ENCODE data around the gene HTR1B.

The HTR1B gene
- 0 to 0.08 (median 0) reads per million in 18 experiments for total RNA-seq

DNA sequence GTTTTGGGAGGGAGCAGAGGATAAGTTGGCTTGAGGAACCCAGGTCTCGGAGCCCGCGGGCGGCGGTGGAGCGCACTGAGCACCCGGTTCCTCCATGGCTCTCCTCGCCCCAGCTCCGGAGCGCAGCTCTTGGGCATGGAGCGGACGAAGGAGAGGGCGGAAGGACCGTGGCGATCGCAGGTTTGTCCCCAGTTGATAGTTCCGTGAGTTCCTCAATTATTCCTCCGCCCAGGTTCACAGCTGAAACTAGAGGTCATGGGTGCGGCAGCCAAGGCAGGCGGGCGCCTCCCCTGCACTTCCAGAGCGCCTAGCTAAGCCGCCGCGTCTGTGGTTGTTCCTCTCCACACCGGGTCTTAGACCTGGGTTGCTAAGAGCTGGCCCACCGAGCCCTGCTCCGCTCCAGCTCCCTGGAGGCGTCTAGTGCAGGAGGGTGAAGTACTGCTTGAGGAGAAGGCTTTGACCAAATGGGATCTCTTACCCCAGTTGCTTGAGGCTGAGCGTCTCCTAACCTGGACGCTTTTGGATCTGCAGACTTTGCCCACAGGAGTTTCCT is at the start of gene HTR1B:
Gene HTR1B, minus strand, starts transcription at position 184 of the 553 bp plus-strand sequence. Its CDS starts 88 bp downstream, at position 96.
- no peak for DNase-seq

GRCh38 chr6:77512554-77512953 is 49.3 kb upstream of the HTR1B start:
- no peak for DNase-seq

DNA sequence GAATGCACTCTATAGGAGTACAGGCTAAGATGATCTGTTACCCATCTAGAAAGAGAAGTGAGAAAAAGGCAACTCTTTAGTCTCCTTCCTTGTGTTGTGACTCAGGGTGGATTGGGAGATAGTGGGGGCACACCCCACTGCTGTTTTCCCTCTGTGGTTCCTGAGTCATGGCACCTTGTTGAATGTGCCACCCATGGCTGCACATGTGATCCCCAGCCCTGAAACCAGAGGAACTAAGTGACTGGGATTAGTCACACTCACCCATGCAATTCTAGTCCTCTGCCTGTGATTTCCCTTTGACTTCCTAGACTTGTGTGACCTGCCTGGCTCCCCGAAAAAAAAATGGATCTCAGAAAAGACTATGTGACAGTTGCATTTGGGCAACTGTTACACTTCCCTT is 48.6 kb upstream of the HTR1B start:
- DNase-seq = no peak

DNA sequence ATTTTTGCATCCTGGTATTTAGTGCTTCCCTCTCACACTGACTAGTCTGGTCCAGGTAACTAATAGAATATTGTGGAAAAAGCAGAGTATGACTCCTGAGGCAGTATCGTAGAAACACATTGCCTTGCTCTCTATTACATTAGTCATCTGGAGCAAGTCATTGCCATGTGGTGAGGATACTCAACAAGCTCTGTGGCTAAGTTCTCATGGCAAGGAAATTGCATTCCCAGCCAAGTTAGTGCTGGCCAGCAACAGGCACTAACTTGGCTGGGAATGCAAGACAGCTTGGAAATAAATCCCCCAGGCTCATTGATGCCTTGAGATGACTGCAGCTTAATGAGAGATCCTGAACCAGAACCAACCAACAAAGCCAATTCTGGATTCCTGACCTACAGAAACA is 39.7 kb upstream of the HTR1B start:
- no peak for DNase-seq

DNA sequence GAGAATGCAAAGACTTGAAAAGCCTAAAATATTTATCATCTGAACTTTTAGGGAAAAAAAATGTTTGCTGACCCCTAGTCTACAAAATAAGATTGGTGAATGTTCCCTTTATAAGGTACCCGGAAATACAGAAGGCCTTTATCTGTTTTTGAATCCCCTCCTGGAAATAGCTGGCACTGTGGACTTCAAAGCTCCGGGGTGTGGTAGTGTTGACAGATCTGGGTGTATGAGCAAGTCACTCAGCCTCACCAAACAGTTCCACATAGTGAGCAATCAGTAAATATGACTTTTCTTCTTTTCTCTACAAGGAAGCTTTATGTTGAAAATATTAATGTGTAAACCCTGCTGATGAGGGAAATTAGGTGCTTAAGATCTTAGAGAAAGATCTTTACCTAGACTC is 29.2 kb upstream of the HTR1B start:
- DNase-seq = no peak

DNA sequence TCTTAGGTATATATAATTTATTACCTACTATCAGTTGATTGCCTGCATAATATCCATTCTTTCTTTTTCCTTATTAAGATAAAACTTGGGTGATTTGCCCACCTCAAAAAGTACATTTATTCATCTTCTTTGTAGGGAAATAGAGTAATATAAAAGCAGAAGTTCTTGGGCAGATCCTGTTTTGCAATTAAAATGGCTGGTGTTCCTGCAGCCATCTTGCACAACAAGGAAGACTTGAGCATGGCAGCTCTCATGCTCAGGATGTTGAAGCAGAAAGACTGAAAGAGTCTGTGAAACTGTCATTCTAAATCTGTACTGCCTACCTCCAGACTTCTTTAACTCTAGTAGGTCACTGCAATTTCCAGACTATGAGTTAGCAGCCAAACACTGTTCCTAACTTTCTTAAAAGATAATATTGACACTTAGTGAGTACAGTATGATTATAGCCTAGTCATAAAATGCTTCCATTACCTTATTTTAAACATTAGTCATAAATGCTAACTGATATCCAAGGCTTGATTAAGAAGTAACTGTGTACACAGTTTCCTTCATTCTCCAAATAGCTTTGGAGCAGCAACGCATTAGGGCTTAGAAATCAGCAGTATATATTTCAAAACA is 24.6 kb upstream of the HTR1B start:
- no peak for DNase-seq

DNA sequence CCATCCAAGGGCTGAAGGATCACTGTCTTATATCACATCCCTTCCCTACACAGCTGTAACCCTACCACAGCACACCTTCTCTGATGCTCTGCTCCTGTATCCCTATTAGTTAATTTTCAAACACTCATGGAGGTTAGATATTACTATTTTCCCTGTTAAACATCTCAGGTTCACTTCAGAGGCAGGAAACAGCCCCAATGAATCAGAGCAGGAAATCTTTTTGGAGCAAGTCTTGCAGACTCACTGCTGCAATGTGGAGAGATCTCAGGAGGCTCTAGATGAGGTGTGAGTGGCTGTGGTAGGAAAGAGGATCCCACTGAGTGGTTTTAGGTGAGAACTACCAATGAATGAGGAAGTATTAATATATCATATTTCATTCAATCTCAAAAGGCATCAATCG is 19.7 kb upstream of the HTR1B start:
- no peak for DNase-seq

DNA sequence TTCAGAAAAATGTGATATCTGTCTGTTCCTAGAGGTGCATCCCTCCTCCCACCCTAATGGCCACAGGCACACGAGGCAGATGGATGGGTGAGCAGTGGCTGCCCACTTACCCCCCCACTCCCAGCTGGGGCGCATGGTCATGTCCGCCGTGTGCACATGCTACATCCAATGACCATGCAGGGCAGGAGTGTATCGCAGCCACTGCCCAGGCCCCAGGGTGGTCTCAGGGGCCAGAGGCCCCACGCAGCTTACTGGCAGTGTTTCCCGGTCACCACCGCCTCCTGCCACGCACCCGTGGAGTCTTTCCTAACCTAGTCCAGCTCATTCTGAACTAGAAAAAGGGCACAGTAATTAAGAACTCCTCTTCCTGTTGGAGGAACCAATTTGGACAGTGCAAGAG is 11.7 kb upstream of the HTR1B start:
- DNase-seq = no peak

GRCh38 chr6:77474286-77474956 is 11.1 kb upstream of the HTR1B start:
- no peak for DNase-seq

DNA sequence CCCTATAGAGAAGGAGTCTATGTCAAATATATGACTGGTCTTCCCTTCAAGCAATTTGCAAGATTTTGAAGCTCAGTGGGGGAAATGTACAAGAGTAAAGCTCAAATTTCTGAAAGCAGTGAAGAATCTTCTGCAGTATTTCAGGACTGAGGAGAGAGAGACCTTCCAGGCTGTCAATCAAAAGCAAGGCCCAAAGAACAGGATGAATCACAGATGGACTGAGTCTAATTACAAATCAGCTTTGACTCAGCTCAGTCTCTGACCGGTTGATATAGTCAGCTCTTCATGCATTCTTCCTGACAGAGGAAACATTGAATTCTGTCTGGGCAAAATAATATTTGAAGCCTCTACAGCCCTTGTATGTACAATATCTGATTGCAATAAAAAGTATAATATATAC is 7.7 kb upstream of the HTR1B start:
- no peak for DNase-seq

DNA sequence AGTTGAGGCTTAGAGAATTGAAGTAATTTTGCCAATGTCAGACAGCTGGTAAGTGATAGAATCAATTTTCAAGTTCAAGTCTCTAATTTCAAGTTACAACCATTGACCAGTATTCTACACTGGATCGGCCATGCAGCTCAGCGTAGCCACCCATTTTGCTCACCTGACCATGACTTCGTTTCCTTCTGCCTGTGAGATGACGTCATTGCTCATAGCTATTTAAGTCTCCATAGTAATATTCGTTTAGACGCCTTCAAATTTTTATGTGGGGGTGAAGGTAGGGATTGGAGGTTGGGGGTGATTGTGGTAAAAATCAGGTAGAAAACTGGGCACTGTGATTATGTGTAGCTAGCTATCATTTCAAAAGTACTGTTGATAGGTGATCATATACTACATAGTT is 5.6 kb upstream of the HTR1B start:
- no peak for DNase-seq

- DNase-seq = no peak
Observed at GRCh38 chr6:77466451-77467437, 3.5 kb upstream of the HTR1B start.

DNA sequence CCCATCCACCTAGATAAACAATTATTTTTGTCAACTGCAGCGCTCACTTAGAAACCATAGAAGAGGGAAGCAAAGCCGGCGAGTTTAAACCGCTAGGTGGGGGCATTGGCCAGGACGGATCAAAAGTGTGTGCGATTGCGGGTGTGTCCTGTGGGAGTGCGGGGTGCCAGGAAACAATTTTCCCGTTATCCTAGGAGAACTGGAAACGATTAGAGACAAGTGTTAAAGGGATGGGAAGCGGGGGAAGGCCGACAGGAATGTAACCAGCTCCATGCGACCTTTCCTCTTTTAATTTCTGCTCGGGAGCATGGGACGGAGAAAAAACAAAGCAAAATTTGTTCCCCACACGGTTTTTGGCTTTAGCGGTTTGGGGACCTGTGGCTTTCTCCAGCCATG is 2.8 kb upstream of the HTR1B start:
- no peak for DNase-seq

DNA sequence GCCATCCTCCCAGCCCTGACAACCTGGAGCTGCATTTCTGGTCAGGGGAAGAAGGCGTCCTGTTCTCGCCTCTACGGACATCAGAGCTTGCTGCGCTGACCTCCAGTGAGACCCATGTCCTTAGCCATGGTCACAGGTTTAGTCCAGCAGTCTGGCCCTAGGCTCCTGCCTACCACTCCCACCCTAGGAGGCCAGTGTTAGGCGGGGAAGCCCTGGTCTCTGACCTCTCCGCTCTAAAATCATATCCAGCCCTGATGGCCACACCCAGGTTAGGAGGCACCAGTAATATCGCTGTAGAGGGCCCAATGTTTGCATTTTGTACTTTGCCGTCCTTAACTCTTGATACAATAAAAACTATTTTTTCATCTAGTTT is 1.2 kb upstream of the HTR1B start:
- DNase-seq = no peak

DNA sequence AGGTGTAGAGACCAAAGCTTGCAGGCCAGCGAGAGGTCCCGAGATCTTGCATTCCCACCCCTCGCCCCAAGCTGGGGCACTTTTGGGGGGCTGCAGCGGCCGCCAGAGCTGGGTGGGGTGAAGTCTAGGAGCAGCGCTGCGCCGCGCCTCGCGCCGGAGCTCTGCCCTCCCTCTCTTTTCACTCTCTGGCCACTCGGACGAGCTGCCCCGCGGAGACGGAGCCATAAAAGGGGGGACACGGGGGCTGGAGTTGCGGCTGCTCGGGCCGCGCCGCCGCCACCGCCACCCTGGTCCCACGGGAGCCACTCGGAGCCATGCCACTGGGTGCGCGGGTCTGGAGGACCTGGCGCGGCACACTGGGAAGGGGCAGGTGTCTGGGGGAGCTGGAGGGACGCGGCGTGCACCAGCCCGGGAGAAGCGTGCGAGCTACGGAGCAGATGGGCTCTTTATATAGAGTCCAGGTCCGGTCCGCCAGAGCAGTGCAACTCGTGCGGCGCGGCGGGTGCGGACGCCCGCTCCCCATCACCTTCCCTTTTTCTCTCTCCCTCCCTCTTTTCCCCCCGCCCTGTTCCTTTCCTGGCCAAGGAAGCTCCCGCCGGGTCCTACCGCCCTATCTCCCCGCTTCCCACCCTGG is 687 bp upstream of the HTR1B start:
- no peak for DNase-seq

- no peak for DNase-seq
Observed at GRCh38 chr6:77462359-77463307, 658 bp downstream of the HTR1B start.

- DNase-seq = no peak
Observed at GRCh38 chr6:77461796-77462195, 1.5 kb downstream of the HTR1B start.

- DNase-seq = no peak
Observed at GRCh38 chr6:77458421-77458820, 4.9 kb downstream of the HTR1B start.

DNA sequence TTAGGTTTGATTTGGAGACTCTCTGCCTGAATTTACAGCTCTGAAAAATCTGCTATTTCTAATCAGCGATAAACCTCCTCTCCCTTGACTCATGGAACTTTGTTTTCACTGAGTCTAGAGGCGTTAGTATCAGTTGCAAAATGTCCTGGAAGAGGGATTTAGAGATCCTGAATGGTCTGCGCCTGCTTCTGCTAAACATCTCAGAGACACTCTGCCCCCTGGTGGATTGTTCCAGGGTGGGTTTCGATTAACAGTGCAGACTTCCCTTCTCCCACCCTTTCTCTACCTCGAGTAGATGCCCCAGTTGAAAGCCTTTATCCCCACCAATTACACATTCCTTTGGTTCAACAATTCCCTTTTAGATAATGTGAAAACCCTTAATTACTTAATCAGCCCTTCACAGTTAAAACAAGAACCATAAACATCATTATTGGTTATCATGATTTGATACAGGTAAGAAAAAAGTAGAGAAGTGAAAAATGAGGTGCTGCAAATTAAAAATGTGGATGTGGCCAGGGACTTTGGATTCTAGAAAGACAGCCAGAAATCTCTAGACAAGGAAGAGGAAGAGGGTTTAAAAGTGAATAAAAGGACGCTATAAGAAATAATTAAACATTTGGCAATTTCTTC is 5.5 kb downstream of the HTR1B start:
- peak; percentile 11 to 40 for DNase-seq

DNA sequence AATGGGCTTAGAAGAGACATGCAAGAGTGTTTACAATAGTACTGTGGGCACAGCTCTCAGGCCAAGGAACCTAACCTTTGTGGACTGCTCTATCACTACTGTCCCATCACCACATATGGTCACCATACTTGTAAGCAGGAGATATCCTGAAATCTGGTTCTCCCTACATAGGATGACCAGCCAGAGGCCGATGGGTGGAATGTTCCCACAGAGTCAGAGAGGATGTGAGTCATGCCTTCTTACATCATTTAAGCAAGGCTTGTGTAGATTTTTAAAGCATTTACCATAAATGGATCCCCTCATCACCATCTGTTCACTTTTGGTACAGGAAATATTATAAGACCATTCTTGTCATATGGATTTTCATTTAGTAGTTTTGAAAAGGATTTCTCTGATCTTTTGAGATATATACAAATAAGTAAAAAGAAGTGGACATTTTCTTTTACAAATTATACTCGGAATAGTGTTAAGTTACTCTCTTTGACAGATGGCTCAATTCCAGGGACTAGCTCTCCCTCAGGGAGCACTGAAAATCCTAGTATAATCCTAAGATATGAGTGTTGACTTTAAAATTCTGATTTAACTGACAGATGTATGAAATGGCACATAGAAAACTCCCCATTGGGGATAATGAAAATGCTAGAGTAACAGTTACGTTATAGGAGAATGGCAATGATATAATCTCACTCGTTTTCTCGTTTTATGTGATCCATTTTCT is 6.6 kb downstream of the HTR1B start:
- no peak for DNase-seq
